ENCODE results near the gene OR52B6.

DNA sequence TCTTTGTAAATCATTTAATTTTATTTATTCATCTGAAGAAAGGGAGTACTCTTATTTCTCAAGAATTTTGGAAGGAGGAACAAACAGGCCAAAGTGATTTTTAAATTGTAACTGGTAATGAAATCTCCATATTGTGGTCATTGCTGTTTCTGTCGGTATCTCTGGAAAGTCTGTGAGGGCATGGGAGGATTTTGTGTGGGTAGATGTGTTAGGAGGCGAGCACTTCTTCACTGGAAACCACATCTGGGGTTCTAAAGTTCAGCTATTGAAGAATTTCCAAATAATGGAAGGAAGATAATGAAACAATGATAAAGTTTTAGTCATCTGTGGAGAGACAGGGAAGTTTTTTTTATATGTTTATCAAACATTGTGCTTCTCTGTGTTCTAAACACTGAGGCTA lies 50.7 kb downstream of the OR52B6 start:
- TF ChIP-seq, protein P1, sequence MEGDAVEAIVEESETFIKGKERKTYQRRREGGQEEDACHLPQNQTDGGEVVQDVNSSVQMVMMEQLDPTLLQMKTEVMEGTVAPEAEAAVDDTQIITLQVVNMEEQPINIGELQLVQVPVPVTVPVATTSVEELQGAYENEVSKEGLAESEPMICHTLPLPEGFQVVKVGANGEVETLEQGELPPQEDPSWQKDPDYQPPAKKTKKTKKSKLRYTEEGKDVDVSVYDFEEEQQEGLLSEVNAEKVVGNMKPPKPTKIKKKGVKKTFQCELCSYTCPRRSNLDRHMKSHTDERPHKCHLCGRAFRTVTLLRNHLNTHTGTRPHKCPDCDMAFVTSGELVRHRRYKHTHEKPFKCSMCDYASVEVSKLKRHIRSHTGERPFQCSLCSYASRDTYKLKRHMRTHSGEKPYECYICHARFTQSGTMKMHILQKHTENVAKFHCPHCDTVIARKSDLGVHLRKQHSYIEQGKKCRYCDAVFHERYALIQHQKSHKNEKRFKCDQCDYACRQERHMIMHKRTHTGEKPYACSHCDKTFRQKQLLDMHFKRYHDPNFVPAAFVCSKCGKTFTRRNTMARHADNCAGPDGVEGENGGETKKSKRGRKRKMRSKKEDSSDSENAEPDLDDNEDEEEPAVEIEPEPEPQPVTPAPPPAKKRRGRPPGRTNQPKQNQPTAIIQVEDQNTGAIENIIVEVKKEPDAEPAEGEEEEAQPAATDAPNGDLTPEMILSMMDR (IDR thresholded peaks at IDR 0.05; ENCODE audit: low read depth, low read length, poor library complexity, severe bottlenecking): no peak
- no peak for TF ChIP-seq EZH2phosphoT487 (IDR thresholded peaks at IDR 0.05; ENCODE audit: borderline replicate concordance, low read length)

Measured in DOHH2 (cell line).